Skeletal muscle satellite cell (primary cell): ENCODE measurements around the gene NBEAL1.
"Not testable (repeated sequence)": the region's sequence is repeated elsewhere in the genome, so short reads cannot be mapped to it uniquely, and the experiment has no call there.

ENCODE experiments used
- H3K27me3 ChIP-seq: 2 replicates; pipeline ENCODE4 v1.7.0; 2013; ENCODE audit warnings: low read length; ENCODE audit not compliant: control insufficient read depth, insufficient read depth
- H3K36me3 ChIP-seq: 2 replicates; pipeline ENCODE4 v1.7.0; 2013; ENCODE audit warnings: mild to moderate bottlenecking, control low read depth, low read length; ENCODE audit not compliant: insufficient read depth
- H3K4me1 ChIP-seq: 2 replicates; pipeline ENCODE4 v1.7.0; 2013; ENCODE audit warnings: low read length; ENCODE audit not compliant: control insufficient read depth, insufficient read depth
- H3K4me2 ChIP-seq: 2 replicates; pipeline ENCODE4 v1.7.0; 2013; ENCODE audit warnings: mild to moderate bottlenecking, low read length
- H3K4me3 ChIP-seq: 2 replicates; pipeline ENCODE4 v1.7.0; 2013; ENCODE audit warnings: low read length
- H3K9ac ChIP-seq: 2 replicates; pipeline ENCODE4 v1.7.0; 2013; ENCODE audit warnings: mild to moderate bottlenecking, low read depth, low read length, moderate library complexity
- H3K9me3 ChIP-seq: replicated peaks from 2 replicates; pipeline ENCODE4 v1.7.0; 2013; ENCODE audit warnings: mild to moderate bottlenecking, control low read depth, low read length

The NBEAL1 gene

GRCh38 chr2:203077451-203077850, 62.8 kb downstream of the NBEAL1 start:
- H3K27me3 ChIP-seq = no peaks in the 10 kb centered on the region
- no peak overlapping the region for H3K4me3 ChIP-seq
- no peak overlapping the region for H3K9ac ChIP-seq
- H3K4me2 ChIP-seq = no peak overlapping the region
- no peaks in the 10 kb centered on the region for H3K9me3 ChIP-seq
- H3K36me3 ChIP-seq = peaks cover 24% of the 10 kb centered on the region
- H3K4me1 ChIP-seq = no peaks in the 10 kb centered on the region

GRCh38 chr2:203080447-203081045, 65.9 kb downstream of the NBEAL1 start:
- no peaks in the 10 kb centered on the region for H3K9me3 ChIP-seq

GRCh38 chr2:203083328-203083727, 68.7 kb downstream of the NBEAL1 start:
- Histone ChIP-seq H3K4me1 (no peaks in the 10 kb centered on the region), H3K4me2 (no peak overlapping the region), H3K27me3 (no peaks in the 10 kb centered on the region), H3K36me3 (peaks cover 43% of the 10 kb centered on the region), H3K9ac (no peak overlapping the region), H3K4me3 (no peak overlapping the region), H3K9me3 (no peaks in the 10 kb centered on the region)

More at GRCh38 chr2:203080447-203081045, 65.9 kb downstream of the NBEAL1 start:
- Histone ChIP-seq H3K27me3 (no peaks in the 10 kb centered on the region), H3K4me2 (no peak overlapping the region), H3K4me3 (no peak overlapping the region), H3K4me1 (no peaks in the 10 kb centered on the region), H3K36me3 (peaks cover 30% of the 10 kb centered on the region), H3K9ac (no peak overlapping the region)

- H3K36me3 ChIP-seq = peaks cover 34% of the 10 kb centered on the region
- not testable (repeated sequence) for H3K4me1 ChIP-seq, H3K4me3 ChIP-seq, H3K27me3 ChIP-seq, H3K9me3 ChIP-seq, H3K9ac ChIP-seq, H3K4me2 ChIP-seq
Measured at GRCh38 chr2:203086381-203086780, 71.7 kb downstream of the NBEAL1 start.

- H3K4me3 ChIP-seq, H3K4me2 ChIP-seq, H3K27me3 ChIP-seq, H3K9me3 ChIP-seq, H3K9ac ChIP-seq, H3K4me1 ChIP-seq: not testable (repeated sequence)
- H3K36me3 ChIP-seq = peaks cover 14% of the 10 kb centered on the region
Measured at GRCh38 chr2:203090721-203091120, 76.0 kb downstream of the NBEAL1 start.

GRCh38 chr2:203097735-203098134, 83.1 kb downstream of the NBEAL1 start:
- H3K9ac ChIP-seq = no peak overlapping the region
- H3K4me1 ChIP-seq = no peaks in the 10 kb centered on the region
- no peaks in the 10 kb centered on the region for H3K27me3 ChIP-seq
- no peaks in the 10 kb centered on the region for H3K9me3 ChIP-seq
- no peak overlapping the region for H3K4me2 ChIP-seq
- H3K4me3 ChIP-seq = no peak overlapping the region
- peaks cover 22% of the 10 kb centered on the region for H3K36me3 ChIP-seq

GRCh38 chr2:203102357-203102756, 87.7 kb downstream of the NBEAL1 start:
- H3K4me1 ChIP-seq, H3K9ac ChIP-seq, H3K4me3 ChIP-seq, H3K4me2 ChIP-seq, H3K27me3 ChIP-seq, H3K9me3 ChIP-seq: not testable (repeated sequence)
- H3K36me3 ChIP-seq = peaks cover 26% of the 10 kb centered on the region

- Histone ChIP-seq H3K4me2 (no peak overlapping the region), H3K9me3 (peaks cover 6% of the 10 kb centered on the region), H3K4me3 (no peak overlapping the region), H3K9ac (no peak overlapping the region), H3K4me1 (no peaks in the 10 kb centered on the region), H3K27me3 (no peaks in the 10 kb centered on the region), H3K36me3 (peaks cover 40% of the 10 kb centered on the region)
Measured at GRCh38 chr2:203104273-203104672, 89.6 kb downstream of the NBEAL1 start.

- peaks cover 6% of the 10 kb centered on the region for H3K9me3 ChIP-seq
- H3K4me1 ChIP-seq = no peaks in the 10 kb centered on the region
- H3K9ac ChIP-seq = no peak overlapping the region
- H3K27me3 ChIP-seq = no peaks in the 10 kb centered on the region
- peaks cover 43% of the 10 kb centered on the region for H3K36me3 ChIP-seq
- H3K4me3 ChIP-seq = no peak overlapping the region
- no peak overlapping the region for H3K4me2 ChIP-seq
Measured at GRCh38 chr2:203105996-203106395, 91.3 kb downstream of the NBEAL1 start.

GRCh38 chr2:203110496-203110895, 95.8 kb downstream of the NBEAL1 start:
- not testable (repeated sequence) for H3K4me2 ChIP-seq, H3K27me3 ChIP-seq, H3K4me1 ChIP-seq, H3K4me3 ChIP-seq, H3K9ac ChIP-seq, H3K9me3 ChIP-seq
- H3K36me3 ChIP-seq = peaks cover 57% of the 10 kb centered on the region

- Histone ChIP-seq H3K4me3 (no peak overlapping the region), H3K36me3 (peaks cover 62% of the 10 kb centered on the region)
Measured at GRCh38 chr2:203112342-203112741, 97.7 kb downstream of the NBEAL1 start.

GRCh38 chr2:203115201-203115700, 100.6 kb downstream of the NBEAL1 start:
- H3K4me2 ChIP-seq, H3K4me1 ChIP-seq, H3K9me3 ChIP-seq, H3K9ac ChIP-seq, H3K27me3 ChIP-seq, H3K4me3 ChIP-seq: not testable (repeated sequence)
- peaks cover 48% of the 10 kb centered on the region for H3K36me3 ChIP-seq

More at GRCh38 chr2:203112342-203112741, 97.7 kb downstream of the NBEAL1 start:
- Histone ChIP-seq H3K9ac (no peak overlapping the region), H3K4me1 (no peaks in the 10 kb centered on the region), H3K4me2 (no peak overlapping the region), H3K9me3 (no peaks in the 10 kb centered on the region), H3K27me3 (no peaks in the 10 kb centered on the region)
